ENCODE measurements around the gene TMPRSS12. TPM values are rescaled to one million over a fixed set of nuclear protein-coding genes. Genes with fewer than 3 reads are reported as not detected.
"Not testable (repeated sequence)": the region's sequence is repeated elsewhere in the genome, so short reads cannot be mapped to it uniquely, and the experiment has no call there.

TMPRSS12 gene
- total RNA-seq, 1 donor from 2014 or later, result not detected

GRCh38 chr12:50927766-50928224 is 85.1 kb downstream of the TMPRSS12 start:
- H3K27ac ChIP-seq, result no peak overlapping the region
- no peaks in the 10 kb centered on the region for H3K9me3 ChIP-seq (ENCODE audit: low read depth)
- peak overlapping the region; percentile 47 for H3K27ac Mint-ChIP-seq
- no peaks in the 10 kb centered on the region for H3K27me3 ChIP-seq
- no peak overlapping the region for H3K9ac ChIP-seq
- H3K4me3 ChIP-seq, result no peak overlapping the region
- peaks cover 31% of the 10 kb centered on the region for H3K4me1 Mint-ChIP-seq
- no peak overlapping the region for H2AFZ ChIP-seq (replicated peaks)
- peaks cover 25% of the 10 kb centered on the region for H3K4me1 ChIP-seq
- H3K79me2 ChIP-seq (ENCODE audit: low read depth), result no peaks in the 10 kb centered on the region
- no peak overlapping the region for H3K4me2 ChIP-seq
- no peaks in the 10 kb centered on the region for H3K36me3 Mint-ChIP-seq
- H3F3A ChIP-seq (ENCODE audit: low read depth), result peaks cover 22% of the 10 kb centered on the region
- no peaks in the 10 kb centered on the region for H3K9me3 Mint-ChIP-seq
- TF ChIP-seq, protein P1, sequence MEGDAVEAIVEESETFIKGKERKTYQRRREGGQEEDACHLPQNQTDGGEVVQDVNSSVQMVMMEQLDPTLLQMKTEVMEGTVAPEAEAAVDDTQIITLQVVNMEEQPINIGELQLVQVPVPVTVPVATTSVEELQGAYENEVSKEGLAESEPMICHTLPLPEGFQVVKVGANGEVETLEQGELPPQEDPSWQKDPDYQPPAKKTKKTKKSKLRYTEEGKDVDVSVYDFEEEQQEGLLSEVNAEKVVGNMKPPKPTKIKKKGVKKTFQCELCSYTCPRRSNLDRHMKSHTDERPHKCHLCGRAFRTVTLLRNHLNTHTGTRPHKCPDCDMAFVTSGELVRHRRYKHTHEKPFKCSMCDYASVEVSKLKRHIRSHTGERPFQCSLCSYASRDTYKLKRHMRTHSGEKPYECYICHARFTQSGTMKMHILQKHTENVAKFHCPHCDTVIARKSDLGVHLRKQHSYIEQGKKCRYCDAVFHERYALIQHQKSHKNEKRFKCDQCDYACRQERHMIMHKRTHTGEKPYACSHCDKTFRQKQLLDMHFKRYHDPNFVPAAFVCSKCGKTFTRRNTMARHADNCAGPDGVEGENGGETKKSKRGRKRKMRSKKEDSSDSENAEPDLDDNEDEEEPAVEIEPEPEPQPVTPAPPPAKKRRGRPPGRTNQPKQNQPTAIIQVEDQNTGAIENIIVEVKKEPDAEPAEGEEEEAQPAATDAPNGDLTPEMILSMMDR (IDR thresholded peaks at IDR 0.05), result no peak
- TF ChIP-seq EZH2 (IDR thresholded peaks at IDR 0.05) (no peak), EZH2phosphoT487 (IDR thresholded peaks at IDR 0.05) (no peak)
- no peaks in the 10 kb centered on the region for H4K20me1 ChIP-seq (ENCODE audit: low read depth)
- DNase-seq (ENCODE audit: low spot score), result no peak
- no peaks in the 10 kb centered on the region for H3K36me3 ChIP-seq
- H3K27me3 Mint-ChIP-seq (ENCODE audit: insufficient read depth, low read depth), result no peaks in the 10 kb centered on the region
- no peak overlapping the region for H3K4me3 Mint-ChIP-seq

GRCh38 chr12:50928392-50928791 is 85.7 kb downstream of the TMPRSS12 start:
- Mint-ChIP-seq H3K9me3 (no peaks in the 10 kb centered on the region), H3K4me1 (peaks cover 31% of the 10 kb centered on the region), H3K36me3 (no peaks in the 10 kb centered on the region), H3K4me3 (no peak overlapping the region), H3K27me3 (ENCODE audit: insufficient read depth, low read depth) (no peaks in the 10 kb centered on the region), H3K27ac (no peak overlapping the region)
- Histone ChIP-seq H3K27ac (no peak overlapping the region), H3K9ac (no peak overlapping the region), H2AFZ (replicated peaks) (no peak overlapping the region), H3K4me3 (no peak overlapping the region), H3K9me3 (ENCODE audit: low read depth) (no peaks in the 10 kb centered on the region), H3K4me1 (peaks cover 19% of the 10 kb centered on the region), H3K36me3 (no peaks in the 10 kb centered on the region), H3K4me2 (no peak overlapping the region), H3F3A (ENCODE audit: low read depth) (peaks cover 18% of the 10 kb centered on the region), H3K79me2 (ENCODE audit: low read depth) (no peaks in the 10 kb centered on the region), H4K20me1 (ENCODE audit: low read depth) (no peaks in the 10 kb centered on the region), H3K27me3 (no peaks in the 10 kb centered on the region)
- no peak for DNase-seq (ENCODE audit: low spot score)
- TF ChIP-seq EZH2phosphoT487 (IDR thresholded peaks at IDR 0.05) (no peak), EZH2 (IDR thresholded peaks at IDR 0.05) (no peak)
- TF ChIP-seq, protein P1 (IDR thresholded peaks at IDR 0.05), result no peak

- no peak overlapping the region for H3K4me2 ChIP-seq
- H4K20me1 ChIP-seq (ENCODE audit: low read depth), result no peaks in the 10 kb centered on the region
- no peak overlapping the region for H3K9ac ChIP-seq
- H3K27ac Mint-ChIP-seq, result no peak overlapping the region
- DNase-seq (ENCODE audit: low spot score), result no peak
- H3K9me3 ChIP-seq (ENCODE audit: low read depth), result no peaks in the 10 kb centered on the region
- H3K27ac ChIP-seq, result no peak overlapping the region
- no peak overlapping the region for H3K4me3 ChIP-seq
- H3K9me3 Mint-ChIP-seq, result no peaks in the 10 kb centered on the region
- H3F3A ChIP-seq (ENCODE audit: low read depth), result peaks cover 4% of the 10 kb centered on the region
- TF ChIP-seq EZH2 (IDR thresholded peaks at IDR 0.05) (no peak), EZH2phosphoT487 (IDR thresholded peaks at IDR 0.05) (no peak)
- TF ChIP-seq, protein P1 (IDR thresholded peaks at IDR 0.05), result no peak
- no peaks in the 10 kb centered on the region for H3K27me3 ChIP-seq
- H3K79me2 ChIP-seq (ENCODE audit: low read depth), result no peaks in the 10 kb centered on the region
- H3K4me3 Mint-ChIP-seq, result no peak overlapping the region
- H3K36me3 ChIP-seq, result no peaks in the 10 kb centered on the region
- no peaks in the 10 kb centered on the region for H3K36me3 Mint-ChIP-seq
- no peaks in the 10 kb centered on the region for H3K27me3 Mint-ChIP-seq (ENCODE audit: insufficient read depth, low read depth)
- peaks cover 4% of the 10 kb centered on the region for H3K4me1 ChIP-seq
- no peak overlapping the region for H2AFZ ChIP-seq (replicated peaks)
- peaks cover 30% of the 10 kb centered on the region for H3K4me1 Mint-ChIP-seq
Measured at GRCh38 chr12:50929831-50930230, 87.1 kb downstream of the TMPRSS12 start.

DNA sequence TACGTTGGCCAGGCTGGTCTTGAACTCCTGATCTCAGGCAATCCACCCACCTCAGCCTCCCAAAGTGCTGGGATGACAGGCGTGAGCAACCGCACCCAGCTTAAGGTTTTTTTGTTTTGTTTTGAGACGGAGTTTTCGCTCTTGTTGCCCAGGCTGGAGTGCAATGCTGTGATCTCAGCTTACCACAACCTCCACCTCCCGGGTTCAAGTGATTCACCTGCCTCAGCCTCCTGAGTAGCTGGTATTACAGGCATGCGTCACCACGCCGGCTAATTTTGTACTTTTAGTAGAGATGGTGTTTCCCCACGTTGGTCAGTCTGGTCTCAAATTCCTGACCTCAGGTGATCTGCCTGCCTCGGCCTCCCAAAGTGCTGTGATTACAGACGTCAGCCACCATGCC is 87.8 kb downstream of the TMPRSS12 start:
- H3K27ac Mint-ChIP-seq; H3K36me3 ChIP-seq; DNase-seq (ENCODE audit: low spot score); H4K20me1 ChIP-seq (ENCODE audit: low read depth); H3F3A ChIP-seq (ENCODE audit: low read depth); H3K9me3 Mint-ChIP-seq; H3K9me3 ChIP-seq (ENCODE audit: low read depth); H3K27me3 ChIP-seq; H3K4me1 ChIP-seq; H3K4me3 Mint-ChIP-seq; H3K36me3 Mint-ChIP-seq; H3K79me2 ChIP-seq (ENCODE audit: low read depth); H3K27ac ChIP-seq; H3K4me2 ChIP-seq; H2AFZ ChIP-seq (replicated peaks); H3K27me3 Mint-ChIP-seq (ENCODE audit: insufficient read depth, low read depth); H3K4me3 ChIP-seq; H3K9ac ChIP-seq: not testable (repeated sequence)
- H3K4me1 Mint-ChIP-seq, result peaks cover 30% of the 10 kb centered on the region

Measured in neural progenitor cell (in vitro differentiated cells).